MCF 10A (cell line): Measurements from ENCODE around the gene MRPS17. TPM values are rescaled to one million over a fixed set of nuclear protein-coding genes. Genes with fewer than 3 reads are reported as not detected.
A peak's percentile ranks its signal among the peaks of the same experiment; 100 is the strongest.
"Not testable (repeated sequence)": the region's sequence is repeated elsewhere in the genome, so short reads cannot be mapped to it uniquely, and the experiment has no call there.

Experiments used
- BruUV-seq: library from RNA; stranded (reverse); fragments of 400-500 nt; replicated peaks from 2 replicates; lab custom pipeline; 2021; lab: Mats Ljungman, UMichigan
- CTCF ChIA-PET: fragments of 300-600 bp; sonication (Branson Sonifier 250); formaldehyde crosslinking; extraction: SDS; loops from one replicate; lab custom pipeline; 2021; ENCODE audit warnings: antibody characterized with exemption, inconsistent platforms; lab: Yijun Ruan, JAX
- POLR2A ChIA-PET: fragments of 300-600, 350-650 bp; sonication (Branson Sonifier 250); formaldehyde crosslinking; extraction: SDS; loops from one replicate; lab custom pipeline; 2020; ENCODE audit warnings: antibody characterized with exemption, inconsistent platforms; lab: Yijun Ruan, JAX
- DNase-seq: peaks from one replicate; pipeline ENCODE4 v3.0.0-alpha.2; 2018; ENCODE audit not compliant: unreplicated experiment
- H3K27ac Mint-ChIP-seq: one replicate; pipeline ENCODE4 v1.8.0; 2022; ENCODE audit warnings: mild to moderate bottlenecking, low read depth, mixed read lengths; ENCODE audit not compliant: unreplicated experiment
- H3K27me3 Mint-ChIP-seq: one replicate; pipeline ENCODE4 v1.8.0; 2022; ENCODE audit warnings: mixed read lengths; ENCODE audit not compliant: insufficient read depth, unreplicated experiment
- H3K36me3 Mint-ChIP-seq: one replicate; pipeline ENCODE4 v1.8.0; 2022; ENCODE audit warnings: mild to moderate bottlenecking, moderate library complexity, mixed read lengths; ENCODE audit not compliant: insufficient read depth, unreplicated experiment
- H3K4me1 Mint-ChIP-seq: one replicate; pipeline ENCODE4 v1.8.0; 2022; ENCODE audit warnings: mixed read lengths; ENCODE audit not compliant: insufficient read depth, unreplicated experiment
- H3K4me3 Mint-ChIP-seq: one replicate; pipeline ENCODE4 v1.8.0; 2022; ENCODE audit warnings: mild to moderate bottlenecking, moderate library complexity, mixed read lengths; ENCODE audit not compliant: unreplicated experiment
- H3K9me3 Mint-ChIP-seq: one replicate; pipeline ENCODE4 v1.8.0; 2022; ENCODE audit warnings: mixed read lengths; ENCODE audit not compliant: unreplicated experiment
- intact Hi-C: fragments of 100-400 bp; cut with micrococcal nuclease; formaldehyde crosslinking; loops from 2 replicates; pipeline ENCODE4 v1.14.1; 2022
- total RNA-seq: library from RNA; stranded (reverse); gene quantifications from 2 replicates; pipeline ENCODE4 v1.2.3, GENCODE V29; 2022
- TF ChIP-seq, protein P1 (sequence below): fragments of 200-600 bp; IDR thresholded peaks from one replicate; pipeline ENCODE4 v1.8.0; 2022; ENCODE audit warnings: antibody characterized with exemption, mild to moderate bottlenecking; ENCODE audit not compliant: unreplicated experiment

Gene MRPS17
- total RNA-seq, 1 experiment from 2014 or later: 31.0 TPM

- CTCF ChIA-PET: no interaction called here
- no peak for DNase-seq
- BruUV-seq: no TSS peak
These were observed 5.1 kb upstream of the MRPS17 start for GRCh38 chr7:55946545-55946944.

GRCh38 chr7:55952352-55952671, 635 bp downstream of the MRPS17 start:
- CTCF ChIA-PET, H3K4me1 Mint-ChIP-seq, DNase-seq, H3K9me3 Mint-ChIP-seq, POLR2A ChIA-PET, H3K27me3 Mint-ChIP-seq, BruUV-seq: not testable (repeated sequence)
- Mint-ChIP-seq H3K36me3 (peaks cover 40% of the 10 kb centered on the region), H3K27ac (peak overlapping the region; percentile 99), H3K4me3 (peak overlapping the region; percentile 99)
- intact Hi-C loops: loop anchor here (5.0 kb wide), 1 partner anchor 65 kb away; the partner anchor contains the start of gene ZNF713

More at GRCh38 chr7:55946545-55946944, 5.1 kb upstream of the MRPS17 start:
- Mint-ChIP-seq H3K27me3 (no peaks in the 10 kb centered on the region), H3K4me3 (no peak overlapping the region), H3K27ac (no peak overlapping the region), H3K9me3 (peaks cover 16% of the 10 kb centered on the region), H3K4me1 (no peaks in the 10 kb centered on the region), H3K36me3 (peaks cover 8% of the 10 kb centered on the region)
- TF ChIP-seq, protein P1, sequence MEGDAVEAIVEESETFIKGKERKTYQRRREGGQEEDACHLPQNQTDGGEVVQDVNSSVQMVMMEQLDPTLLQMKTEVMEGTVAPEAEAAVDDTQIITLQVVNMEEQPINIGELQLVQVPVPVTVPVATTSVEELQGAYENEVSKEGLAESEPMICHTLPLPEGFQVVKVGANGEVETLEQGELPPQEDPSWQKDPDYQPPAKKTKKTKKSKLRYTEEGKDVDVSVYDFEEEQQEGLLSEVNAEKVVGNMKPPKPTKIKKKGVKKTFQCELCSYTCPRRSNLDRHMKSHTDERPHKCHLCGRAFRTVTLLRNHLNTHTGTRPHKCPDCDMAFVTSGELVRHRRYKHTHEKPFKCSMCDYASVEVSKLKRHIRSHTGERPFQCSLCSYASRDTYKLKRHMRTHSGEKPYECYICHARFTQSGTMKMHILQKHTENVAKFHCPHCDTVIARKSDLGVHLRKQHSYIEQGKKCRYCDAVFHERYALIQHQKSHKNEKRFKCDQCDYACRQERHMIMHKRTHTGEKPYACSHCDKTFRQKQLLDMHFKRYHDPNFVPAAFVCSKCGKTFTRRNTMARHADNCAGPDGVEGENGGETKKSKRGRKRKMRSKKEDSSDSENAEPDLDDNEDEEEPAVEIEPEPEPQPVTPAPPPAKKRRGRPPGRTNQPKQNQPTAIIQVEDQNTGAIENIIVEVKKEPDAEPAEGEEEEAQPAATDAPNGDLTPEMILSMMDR: no peak
- intact Hi-C loops: no loop called here
- POLR2A ChIA-PET: no interaction called here

DNA sequence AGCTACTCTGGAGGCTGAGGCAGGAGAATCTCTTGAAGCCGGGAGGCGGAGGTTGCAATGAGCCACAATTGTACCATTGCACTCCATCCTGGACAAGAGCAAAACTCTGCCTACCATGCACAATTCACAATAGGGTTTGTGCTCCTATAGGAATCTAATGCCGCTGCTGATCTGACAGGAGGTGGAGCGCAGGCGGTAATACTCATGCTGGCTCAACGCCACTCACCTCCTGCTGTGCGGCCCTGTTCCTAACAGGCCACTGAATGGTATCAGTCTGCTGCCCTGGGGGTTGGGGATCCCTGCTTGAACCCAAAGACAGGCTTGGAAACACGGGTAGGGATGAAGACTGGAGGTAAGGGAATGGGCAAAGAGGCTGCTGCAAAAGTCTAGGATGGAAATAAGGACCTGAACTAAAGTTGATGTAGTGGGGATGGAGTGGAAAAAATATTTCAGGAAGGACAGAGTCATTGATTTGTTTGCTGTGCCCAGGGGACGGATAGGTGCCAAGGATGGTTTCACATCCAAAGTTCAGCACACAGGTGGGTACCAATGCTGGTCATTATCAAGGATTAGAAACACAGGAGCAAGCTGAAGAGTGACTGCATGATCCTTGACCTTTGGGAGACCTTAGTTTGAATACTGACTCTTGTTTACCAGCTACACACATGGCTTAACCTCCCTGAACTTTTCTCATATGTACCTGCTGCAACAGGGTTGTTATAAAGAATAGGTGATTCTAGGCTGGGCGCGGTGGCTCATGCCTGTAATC, 2.2 kb downstream of the MRPS17 start:
- ChIA-PET CTCF (interaction anchor here (0.7 kb wide), 1 partner anchor 27 kb away, joined by 4 read pairs; no protein-coding TSS in a partner anchor), POLR2A (interaction anchor here (1.3 kb wide), 1 partner anchor 11 kb away, joined by 3 read pairs; no protein-coding TSS in a partner anchor)
- Mint-ChIP-seq H3K4me3 (peak overlapping the region; percentile 99), H3K27ac (peak overlapping the region; percentile 12), H3K36me3 (peaks cover 40% of the 10 kb centered on the region), H3K9me3 (no peaks in the 10 kb centered on the region), H3K4me1 (no peaks in the 10 kb centered on the region), H3K27me3 (no peaks in the 10 kb centered on the region)
- DNase-seq: no peak
- TF ChIP-seq, protein P1: no peak
- BruUV-seq: no TSS peak
- intact Hi-C loops: loop anchor here (5.0 kb wide), 1 partner anchor 67 kb away; the partner anchor contains the start of gene ZNF713

DNA sequence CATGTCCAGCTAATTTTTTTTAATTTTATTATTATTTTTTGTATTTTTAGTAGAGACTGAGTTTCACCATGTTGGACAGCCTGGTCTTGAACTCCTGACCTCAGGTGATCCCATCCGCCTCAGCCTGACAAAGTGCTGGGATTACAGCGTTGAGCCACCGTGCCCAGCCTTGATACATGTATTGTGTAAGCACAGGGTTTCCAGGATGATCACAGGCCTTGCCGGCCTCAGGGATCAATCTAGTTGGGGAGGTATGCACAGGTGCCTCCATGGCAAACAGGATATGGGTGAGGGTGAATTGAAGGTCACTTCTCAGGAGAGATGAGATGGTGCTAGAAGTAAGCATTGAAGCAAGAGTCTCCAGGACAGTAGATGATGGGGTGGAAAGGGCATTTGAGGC, 5.5 kb downstream of the MRPS17 start:
- Mint-ChIP-seq H3K36me3 (peaks cover 31% of the 10 kb centered on the region), H3K27me3 (no peaks in the 10 kb centered on the region), H3K9me3 (no peaks in the 10 kb centered on the region), H3K4me1 (peaks cover 3% of the 10 kb centered on the region), H3K27ac (no peak overlapping the region), H3K4me3 (no peak overlapping the region)
- ChIA-PET CTCF (interaction anchor here (0.6 to 1.0 kb wide), 2 partner anchors 98 to 315 kb away, joined by 3 to 7 read pairs; no protein-coding TSS in a partner anchor), POLR2A (no interaction called here)
- intact Hi-C loops: no loop called here
- no TSS peak for BruUV-seq
- TF ChIP-seq, protein P1: no peak
- DNase-seq: no peak
